H1 (cell line): Measurements from ENCODE around the gene HIVEP3. TPM values are rescaled to one million over a fixed set of nuclear protein-coding genes. Genes with fewer than 3 reads are reported as not detected.

Experiments
- CEBPB ChIP-seq: IDR thresholded peaks from 2 replicates; pipeline ENCODE4 v1.6.1; 2012; ENCODE audit warnings: low read depth, low read length
- CTBP2 ChIP-seq: IDR thresholded peaks from 2 replicates; pipeline ENCODE4 v1.7.0; 2011; ENCODE audit warnings: borderline replicate concordance, mild to moderate bottlenecking, moderate library complexity, mixed read lengths, low read length; ENCODE audit not compliant: insufficient read depth, insufficient read length
- JUND ChIP-seq: IDR thresholded peaks from 2 replicates; pipeline ENCODE4 v1.6.1; 2011; ENCODE audit warnings: mild to moderate bottlenecking, improper control_type of control experiment, low read length
- KDM1A ChIP-seq: fragments of 200-600, 300-600 bp; sonication (generic); IDR thresholded peaks from 2 replicates; pipeline ENCODE4 v1.7.1; 2016; ENCODE audit warnings: mild to moderate bottlenecking, low read length, borderline replicate concordance
- NRF1 ChIP-seq: IDR thresholded peaks from 2 replicates; pipeline ENCODE4 v1.6.1; 2011; ENCODE audit warnings: mild to moderate bottlenecking, low read depth, low read length, improper control_type of control experiment
- RNF2 ChIP-seq: fragments of 200-900, 300-1000 bp; sonication (generic); IDR thresholded peaks from 2 replicates; pipeline ENCODE4 v1.7.1; 2016; ENCODE audit warnings: borderline replicate concordance, low read depth, mild to moderate bottlenecking, antibody characterized with exemption, low read length; ENCODE audit not compliant: poor library complexity, severe bottlenecking; ENCODE audit errors: missing control alignments
- polyA plus RNA-seq, 7 experiments: library from polyadenylated mRNA; depleted of rRNA in 3 of 7; stranded (reverse) in 5 of 7; unstranded in 2 of 7; fragments of >200 nt in 5 of 7; fragments of 200-250 nt in 2 of 7; gene quantifications; 1 replicate in 5 of 7; 2 replicates in 1 of 7; 4 replicates in 1 of 7; pipeline versions ENCODE4 v1.2.1 to v1.2.3, GENCODE V29; 2011 to 2013; ENCODE audit warnings: missing spikeins in 2 of 7, mixed read lengths in 2 of 7
- total RNA-seq: library from RNA; stranded (reverse); fragmentation: NEBNext Ultra II Directional; extraction: Animal tissue kit (Norgen Biotek cat#: 25700); gene quantifications from 2 replicates; pipeline ENCODE4 v1.2.1, GENCODE V29; 2021

The HIVEP3 gene
- total and polyA plus RNA-seq, 2 of the 8 experiments (the other 6 are each of a cell fraction or from before 2014, with no cell fraction given) = 0.24 to 0.69 TPM

- TF ChIP-seq CEBPB (no peak), RNF2 (no peak), NRF1 (no peak), CTBP2 (no peak), JUND (no peak), KDM1A (no peak)
These were observed 430.4 kb downstream of the HIVEP3 start (continued) for GRCh38 chr1:41488040-41488951.
